GM19455 (cell line): Measurements from ENCODE around the gene TAF1B.

Source experiments
- ATAC-seq: cut with Tn5 transposase; IDR thresholded peaks from one replicate; pipeline ENCODE4 v1.9.1; 2021; ENCODE audit not compliant: unreplicated experiment

Gene TAF1B

GRCh38 chr2:9843229-9844035 lies at the start of gene TAF1B:
TAF1B (plus strand) TSS chr2:9843474; CDS start chr2:9843542, 68 bp downstream.
- peak; percentile 87 for ATAC-seq

- no peak for ATAC-seq
Measured at GRCh38 chr2:9793918-9794717, 49.2 kb upstream of the TAF1B start.

- no peak for ATAC-seq
Measured at GRCh38 chr2:9795071-9795470, 48.2 kb upstream of the TAF1B start.

GRCh38 chr2:9796056-9797010 lies 46.9 kb upstream of the TAF1B start:
- no peak for ATAC-seq

- ATAC-seq: no peak
Measured at GRCh38 chr2:9797086-9797485, 46.2 kb upstream of the TAF1B start.

GRCh38 chr2:9797681-9798556 lies 45.4 kb upstream of the TAF1B start:
- no peak for ATAC-seq

GRCh38 chr2:9799011-9799596 lies 44.2 kb upstream of the TAF1B start:
- ATAC-seq: peak; percentile 29

- ATAC-seq: peak; percentile 76
Measured at GRCh38 chr2:9799729-9800632, 43.3 kb upstream of the TAF1B start.

GRCh38 chr2:9800639-9800974 lies 42.7 kb upstream of the TAF1B start:
- no peak for ATAC-seq

- no peak for ATAC-seq
Measured at GRCh38 chr2:9800975-9801726, 42.1 kb upstream of the TAF1B start.

- no peak for ATAC-seq
Measured at GRCh38 chr2:9802576-9802993, 40.7 kb upstream of the TAF1B start.

- no peak for ATAC-seq
Measured at GRCh38 chr2:9803023-9803805, 40.1 kb upstream of the TAF1B start.

- no peak for ATAC-seq
Measured at GRCh38 chr2:9805435-9806297, 37.6 kb upstream of the TAF1B start.

- ATAC-seq: no peak
Measured at GRCh38 chr2:9806298-9806610, 37.0 kb upstream of the TAF1B start.

GRCh38 chr2:9806656-9807055 lies 36.6 kb upstream of the TAF1B start:
- ATAC-seq: no peak

- no peak for ATAC-seq
Measured at GRCh38 chr2:9807056-9807455, 36.2 kb upstream of the TAF1B start.
